ENCODE data around the gene ZMAT5. TPM values are rescaled to one million over a fixed set of nuclear protein-coding genes. Genes with fewer than 3 reads are reported as not detected.

The ZMAT5 gene
- total and polyA plus RNA-seq, 10 of the 15 experiments (the other 5 are each of a cell fraction or from before 2014, with no cell fraction given) = 2.3 to 43.0 (median 21.9) TPM

DNA sequence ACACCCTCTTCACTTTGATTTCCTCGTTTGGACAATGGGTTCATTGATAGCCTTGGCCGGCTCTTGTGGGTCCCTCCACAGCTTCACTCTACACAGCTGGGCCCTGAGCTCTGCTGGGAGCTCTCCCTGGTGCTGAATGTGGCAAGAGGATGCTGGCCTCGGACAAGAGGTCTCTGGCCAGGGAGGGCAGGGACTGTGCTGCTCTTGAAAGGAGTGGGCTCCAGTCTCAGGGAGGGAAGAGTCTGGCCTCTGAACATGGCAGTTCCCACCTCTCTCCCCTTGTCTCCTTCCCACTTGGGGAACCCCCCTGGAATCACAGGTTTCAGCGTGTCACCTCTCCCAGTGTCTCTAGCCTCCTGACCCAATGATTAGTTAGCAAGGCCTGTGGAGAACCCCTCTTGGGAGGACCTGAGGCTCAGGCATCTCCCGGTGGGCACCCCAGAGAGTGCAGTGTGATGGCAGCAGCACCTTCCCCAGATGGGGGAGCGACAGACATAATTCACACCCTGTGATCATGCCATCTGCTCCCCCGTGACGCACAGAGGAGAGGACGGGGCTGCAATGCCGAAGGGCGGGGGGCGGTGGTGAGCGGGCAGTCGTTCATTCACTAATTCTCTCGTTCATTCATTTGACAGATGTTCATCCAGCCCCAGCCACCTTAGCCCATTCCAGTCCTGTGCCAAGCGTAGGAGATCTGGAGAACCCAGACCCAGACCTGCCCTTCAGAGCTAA, 49.8 kb downstream of the ZMAT5 start:
- Histone ChIP-seq H2AFZ (ENCODE audit: control insufficient read depth, low read depth, low read length) (no peak overlapping the region), H3K9me3 (replicated peaks; ENCODE audit: control insufficient read depth, insufficient read depth, low read length) (no peaks in the 10 kb centered on the region), H3K4me2 (ENCODE audit: control insufficient read depth, insufficient read depth) (no peak overlapping the region), H3K27ac (ENCODE audit: control insufficient read depth, insufficient read depth) (no peak overlapping the region), H3K79me2 (ENCODE audit: control insufficient read depth, insufficient read depth, low read length) (no peaks in the 10 kb centered on the region), H4K20me1 (ENCODE audit: control insufficient read depth, insufficient read depth) (no peaks in the 10 kb centered on the region), H3K4me1 (ENCODE audit: control insufficient read depth, insufficient read depth, low read length) (no peaks in the 10 kb centered on the region), H3K9ac (ENCODE audit: control insufficient read depth, insufficient read depth, low read length) (no peak overlapping the region), H3K36me3 (ENCODE audit: control insufficient read depth in 2 of 2, insufficient read depth in 2 of 2, low read length in 1 of 2) (no peaks in the 10 kb centered on the region), H3K27me3 (replicated peaks in 1 of 2; ENCODE audit: control insufficient read depth in 2 of 2, insufficient read depth in 2 of 2, low read length in 1 of 2) (peaks cover 3 to 6% of the 10 kb centered on the region in 2 experiments; a peak in 2 of 4 replicates), H3K4me3 (no peak overlapping the region)
- SMC1A ChIA-PET (ENCODE audit: uncharacterized antibody, unreplicated experiment) = interaction anchor here (1.2 kb wide), 1 partner anchor 288 kb away, joined by 3 read pairs; no protein-coding TSS in a partner anchor
- WGBS (ENCODE audit: insufficient coverage, insufficient replicate concordance, low lambda C conversion rate, missing lambda C conversion rate) = 33% methylated on average over 16 of the region's 16 CpGs
- TF ChIP-seq, protein P1, sequence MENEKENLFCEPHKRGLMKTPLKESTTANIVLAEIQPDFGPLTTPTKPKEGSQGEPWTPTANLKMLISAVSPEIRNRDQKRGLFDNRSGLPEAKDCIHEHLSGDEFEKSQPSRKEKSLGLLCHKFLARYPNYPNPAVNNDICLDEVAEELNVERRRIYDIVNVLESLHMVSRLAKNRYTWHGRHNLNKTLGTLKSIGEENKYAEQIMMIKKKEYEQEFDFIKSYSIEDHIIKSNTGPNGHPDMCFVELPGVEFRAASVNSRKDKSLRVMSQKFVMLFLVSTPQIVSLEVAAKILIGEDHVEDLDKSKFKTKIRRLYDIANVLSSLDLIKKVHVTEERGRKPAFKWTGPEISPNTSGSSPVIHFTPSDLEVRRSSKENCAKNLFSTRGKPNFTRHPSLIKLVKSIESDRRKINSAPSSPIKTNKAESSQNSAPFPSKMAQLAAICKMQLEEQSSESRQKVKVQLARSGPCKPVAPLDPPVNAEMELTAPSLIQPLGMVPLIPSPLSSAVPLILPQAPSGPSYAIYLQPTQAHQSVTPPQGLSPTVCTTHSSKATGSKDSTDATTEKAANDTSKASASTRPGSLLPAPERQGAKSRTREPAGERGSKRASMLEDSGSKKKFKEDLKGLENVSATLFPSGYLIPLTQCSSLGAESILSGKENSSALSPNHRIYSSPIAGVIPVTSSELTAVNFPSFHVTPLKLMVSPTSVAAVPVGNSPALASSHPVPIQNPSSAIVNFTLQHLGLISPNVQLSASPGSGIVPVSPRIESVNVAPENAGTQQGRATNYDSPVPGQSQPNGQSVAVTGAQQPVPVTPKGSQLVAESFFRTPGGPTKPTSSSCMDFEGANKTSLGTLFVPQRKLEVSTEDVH (IDR thresholded peaks at IDR 0.05; ENCODE audit: low read depth, partially characterized antibody) = no peak
- no peak for TF ChIP-seq NR2F1 (conservative IDR thresholded peaks at IDR 0.05)
- TF ChIP-seq, protein P2, sequence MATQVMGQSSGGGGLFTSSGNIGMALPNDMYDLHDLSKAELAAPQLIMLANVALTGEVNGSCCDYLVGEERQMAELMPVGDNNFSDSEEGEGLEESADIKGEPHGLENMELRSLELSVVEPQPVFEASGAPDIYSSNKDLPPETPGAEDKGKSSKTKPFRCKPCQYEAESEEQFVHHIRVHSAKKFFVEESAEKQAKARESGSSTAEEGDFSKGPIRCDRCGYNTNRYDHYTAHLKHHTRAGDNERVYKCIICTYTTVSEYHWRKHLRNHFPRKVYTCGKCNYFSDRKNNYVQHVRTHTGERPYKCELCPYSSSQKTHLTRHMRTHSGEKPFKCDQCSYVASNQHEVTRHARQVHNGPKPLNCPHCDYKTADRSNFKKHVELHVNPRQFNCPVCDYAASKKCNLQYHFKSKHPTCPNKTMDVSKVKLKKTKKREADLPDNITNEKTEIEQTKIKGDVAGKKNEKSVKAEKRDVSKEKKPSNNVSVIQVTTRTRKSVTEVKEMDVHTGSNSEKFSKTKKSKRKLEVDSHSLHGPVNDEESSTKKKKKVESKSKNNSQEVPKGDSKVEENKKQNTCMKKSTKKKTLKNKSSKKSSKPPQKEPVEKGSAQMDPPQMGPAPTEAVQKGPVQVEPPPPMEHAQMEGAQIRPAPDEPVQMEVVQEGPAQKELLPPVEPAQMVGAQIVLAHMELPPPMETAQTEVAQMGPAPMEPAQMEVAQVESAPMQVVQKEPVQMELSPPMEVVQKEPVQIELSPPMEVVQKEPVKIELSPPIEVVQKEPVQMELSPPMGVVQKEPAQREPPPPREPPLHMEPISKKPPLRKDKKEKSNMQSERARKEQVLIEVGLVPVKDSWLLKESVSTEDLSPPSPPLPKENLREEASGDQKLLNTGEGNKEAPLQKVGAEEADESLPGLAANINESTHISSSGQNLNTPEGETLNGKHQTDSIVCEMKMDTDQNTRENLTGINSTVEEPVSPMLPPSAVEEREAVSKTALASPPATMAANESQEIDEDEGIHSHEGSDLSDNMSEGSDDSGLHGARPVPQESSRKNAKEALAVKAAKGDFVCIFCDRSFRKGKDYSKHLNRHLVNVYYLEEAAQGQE (IDR thresholded peaks at IDR 0.05; ENCODE audit: low read depth, low read length) = peak; percentile 95
- no peak for TF ChIP-seq CHD1 (IDR thresholded peaks at IDR 0.05; ENCODE audit: low read depth, low read length)
- no peak for TF ChIP-seq TCF12 (IDR thresholded peaks at IDR 0.05; ENCODE audit: low read depth, low read length)
- no peak for TF ChIP-seq HDGF (IDR thresholded peaks at IDR 0.05)
- TF ChIP-seq FOXM1 (IDR thresholded peaks at IDR 0.05; ENCODE audit: low read depth, low read length) = no peak
- ATAC-seq = peak; percentile 85
- no TSS peak for BruUV-seq (replicated peaks)
- POLR2A ChIA-PET = no interaction called here
- RAD21 ChIA-PET (ENCODE audit: unreplicated experiment) = interaction anchor here (1.0 kb wide), 1 partner anchor 288 kb away, joined by 3 read pairs; no protein-coding TSS in a partner anchor
- in situ Hi-C loops (cut with MboI) (no loop called here), intact Hi-C loops (cut with micrococcal nuclease; ENCODE audit: unreplicated experiment) (no loop called here)
- DNase-seq (ENCODE audit: low read depth, low spot score) = no peak
- no peak for FAIRE-seq
- CTCF ChIA-PET = interaction anchor here (1.0 kb wide), 1 partner anchor 81 kb away, joined by 3 read pairs; no protein-coding TSS in a partner anchor

All from GM12878 (cell line).